Thymus (tissue), 11 donors: ENCODE results near the gene KLHL17. TPM values are rescaled to one million over a fixed set of nuclear protein-coding genes. Genes with fewer than 3 reads are reported as not detected.

Source experiments
- DNase-seq, 9 donors: peaks; one replicate each; pipeline ENCODE4 v3.0.0-alpha.2; 2013; ENCODE audit warnings: low spot score in 9 of 9, low read depth in 6 of 9, missing footprints in 1 of 9
- H3K27ac ChIP-seq, 2 donors: one replicate each; pipeline ENCODE4 v1.5.1; 2013; ENCODE audit warnings: control low read depth in 1 of 2, low read depth in 1 of 2, low read length in 1 of 2, mild to moderate bottlenecking in 1 of 2, moderate library complexity in 1 of 2
- H3K27me3 ChIP-seq, 2 donors: one replicate each; pipeline ENCODE4 v1.5.1; 2013; ENCODE audit warnings: low read length in 1 of 2; ENCODE audit not compliant: control insufficient read depth in 2 of 2, insufficient read depth in 1 of 2
- H3K36me3 ChIP-seq, 2 donors: one replicate each; pipeline ENCODE4 v1.5.1; 2013; ENCODE audit warnings: low read length in 1 of 2, mild to moderate bottlenecking in 1 of 2, moderate library complexity in 1 of 2; ENCODE audit not compliant: control insufficient read depth in 2 of 2, insufficient read depth in 2 of 2
- H3K4me1 ChIP-seq, 2 donors: one replicate each; pipeline ENCODE4 v1.5.1; 2013; ENCODE audit warnings: low read length in 2 of 2; ENCODE audit not compliant: control insufficient read depth in 2 of 2, insufficient read depth in 2 of 2
- H3K4me3 ChIP-seq, 2 donors: one replicate each; pipeline ENCODE4 v1.5.1; 2013; ENCODE audit warnings: low read length in 2 of 2, control low read depth in 1 of 2, mild to moderate bottlenecking in 1 of 2
- H3K9me3 ChIP-seq, 2 donors: one replicate each; pipeline ENCODE4 v1.5.1; 2013; ENCODE audit warnings: low read length in 1 of 2, mild to moderate bottlenecking in 1 of 2; ENCODE audit not compliant: control insufficient read depth in 2 of 2, insufficient read depth in 1 of 2
- WGBS: extraction: QIAGEN DNeasy Blood & Tissue Kit; methylation state at CpG from one replicate; pipeline ENCODE4 v1.1.7; 2013; 5-methylcytosine and 5-hydroxymethylcytosine counted together
- polyA plus RNA-seq: library from polyadenylated mRNA; stranded (reverse); fragments of 200-250 nt; gene quantifications from one replicate; pipeline ENCODE4 v1.2.3, GENCODE V29; 2013
- total RNA-seq: library from RNA; stranded (reverse); fragments of 120-200 nt; gene quantifications from one replicate; pipeline ENCODE4 v1.2.4, GENCODE V29; 2013
- donor health status: healthy.

Gene KLHL17
- total and polyA plus RNA-seq, 2 donors, result 7.4 to 34.5 TPM

GRCh38 chr1:920521-920920, 39.9 kb upstream of the KLHL17 start:
- H3K27me3 ChIP-seq, result peaks cover 61 to 96% of the 10 kb centered on the region in 2 donors
- no peak overlapping the region for H3K4me3 ChIP-seq
- H3K9me3 ChIP-seq, result peaks cover 0 to 8% of the 10 kb centered on the region in 2 donors
- no peak for DNase-seq
- no peak overlapping the region for H3K27ac ChIP-seq
- H3K36me3 ChIP-seq, result no peaks in the 10 kb centered on the region
- WGBS, result 9% methylated on average over 13 of the region's 13 CpGs
- H3K4me1 ChIP-seq, result peaks cover 20 to 26% of the 10 kb centered on the region in 2 donors

GRCh38 chr1:921011-921837, 39.2 kb upstream of the KLHL17 start:
- Histone ChIP-seq H3K4me1 (peaks cover 20 to 28% of the 10 kb centered on the region in 2 donors), H3K27me3 (peaks cover 67 to 96% of the 10 kb centered on the region in 2 donors)
- peak in 3 of 9 donors; percentile 40 to 61 (median 45) for DNase-seq

GRCh38 chr1:923131-923990, 37.0 kb upstream of the KLHL17 start, which contains the start of gene SAMD11:
Gene SAMD11 (plus strand): TSS chr1:923923. CDS start chr1:924432, 509 bp downstream.
- H3K27ac ChIP-seq, result no peak within 1 kb of the TSS
- WGBS, result 5% methylated on average over 72 of the region's 72 CpGs
- peak within 1 kb of the TSS in 1 of 2 donors; percentile 47 for H3K4me3 ChIP-seq
- H3K4me1 ChIP-seq, result peaks cover 20 to 28% of the 10 kb centered on the region in 2 donors
- peak in 7 of 9 donors; percentile 37 to 81 (median 48) for DNase-seq
- peaks cover 78 to 96% of the 10 kb centered on the region in 2 donors for H3K27me3 ChIP-seq
- H3K36me3 ChIP-seq, result no peaks in the 10 kb centered on the region
- H3K9me3 ChIP-seq, result peaks cover 1 to 8% of the 10 kb centered on the region in 2 donors

More at GRCh38 chr1:921011-921837, 39.2 kb upstream of the KLHL17 start:
- Histone ChIP-seq H3K4me3 (no peak overlapping the region), H3K27ac (no peak overlapping the region), H3K36me3 (no peaks in the 10 kb centered on the region), H3K9me3 (peaks cover 1 to 8% of the 10 kb centered on the region in 2 donors)
- WGBS, result 35% methylated on average over 38 of the region's 38 CpGs

- Histone ChIP-seq H3K4me3 (peak overlapping the region in 1 of 2 donors; percentile 47), H3K9me3 (peaks cover 1 to 8% of the 10 kb centered on the region in 2 donors), H3K4me1 (peaks cover 20 to 28% of the 10 kb centered on the region in 2 donors), H3K27me3 (peaks cover 83 to 96% of the 10 kb centered on the region in 2 donors), H3K36me3 (no peaks in the 10 kb centered on the region), H3K27ac (no peak overlapping the region)
- DNase-seq, result no peak
- under 1% methylated on average over 98 of the region's 98 CpGs for WGBS
These were observed 36.3 kb upstream of the KLHL17 start for GRCh38 chr1:923991-924655.

- peak overlapping the region in 1 of 2 donors; percentile 47 for H3K4me3 ChIP-seq
- peaks cover 1 to 8% of the 10 kb centered on the region in 2 donors for H3K9me3 ChIP-seq
- H3K4me1 ChIP-seq, result peaks cover 20 to 28% of the 10 kb centered on the region in 2 donors
- 1% methylated on average over 120 of the region's 120 CpGs for WGBS
- H3K36me3 ChIP-seq, result no peaks in the 10 kb centered on the region
- DNase-seq, result no peak
- no peak overlapping the region for H3K27ac ChIP-seq
- peaks cover 79 to 97% of the 10 kb centered on the region in 2 donors for H3K27me3 ChIP-seq
These were observed 35.5 kb upstream of the KLHL17 start for GRCh38 chr1:924656-925560.

GRCh38 chr1:925561-926421, 34.6 kb upstream of the KLHL17 start:
- DNase-seq, result no peak
- Histone ChIP-seq H3K4me1 (peaks cover 20 to 22% of the 10 kb centered on the region in 2 donors), H3K4me3 (peak overlapping the region in 1 of 2 donors; percentile 47), H3K27me3 (peaks cover 74 to 97% of the 10 kb centered on the region in 2 donors), H3K36me3 (no peaks in the 10 kb centered on the region), H3K9me3 (peaks cover 0 to 1% of the 10 kb centered on the region in 2 donors), H3K27ac (no peak overlapping the region)
- WGBS, result 7% methylated on average over 65 of the region's 65 CpGs

- no peak overlapping the region for H3K27ac ChIP-seq
- H3K9me3 ChIP-seq, result peaks cover 0 to 1% of the 10 kb centered on the region in 2 donors
- no peak for DNase-seq
- 88% methylated on average over 9 of the region's 9 CpGs for WGBS
- no peak overlapping the region for H3K4me3 ChIP-seq
- no peaks in the 10 kb centered on the region for H3K36me3 ChIP-seq
- peaks cover 65 to 96% of the 10 kb centered on the region in 2 donors for H3K27me3 ChIP-seq
- peaks cover 13 to 16% of the 10 kb centered on the region in 2 donors for H3K4me1 ChIP-seq
These were observed 33.1 kb upstream of the KLHL17 start for GRCh38 chr1:927234-927633.
